Cardiac muscle cell (in vitro differentiated cells and primary cell): ENCODE data around the gene OSTN. TPM values are rescaled to one million over a fixed set of nuclear protein-coding genes. Genes with fewer than 3 reads are reported as not detected.
"Not testable (repeated sequence)": the region's sequence is repeated elsewhere in the genome, so short reads cannot be mapped to it uniquely, and the experiment has no call there.

Experiments
- DNase-seq, 2 donors: peaks; one replicate each; pipeline versions ENCODE4 v3.0.0 to v3.0.0-alpha.2; 2010 to 2017; ENCODE audit warnings: low read depth in 1 of 2, low spot score in 1 of 2
- H3K27ac ChIP-seq: fragments of 200-600 bp; sonication (generic); 2 replicates; pipeline ENCODE4 v1.5.1; 2016
- H3K27me3 ChIP-seq: fragments of 200-600 bp; sonication (generic); 2 replicates; pipeline ENCODE4 v1.6.0; 2016; ENCODE audit warnings: control low read depth
- H3K36me3 ChIP-seq: fragments of 200-600 bp; sonication (generic); 2 replicates; pipeline ENCODE4 v1.5.1; 2016; ENCODE audit warnings: control low read depth
- H3K4me1 ChIP-seq: fragments of 200-600 bp; sonication (generic); 2 replicates; pipeline ENCODE4 v1.8.1; 2017; ENCODE audit warnings: low read depth, mild to moderate bottlenecking, mixed run types
- H3K4me3 ChIP-seq: fragments of 200-600 bp; sonication (generic); 2 replicates; pipeline ENCODE4 v1.5.1; 2016; ENCODE audit warnings: mild to moderate bottlenecking
- H3K9me3 ChIP-seq: fragments of 200-600 bp; sonication (generic); 2 replicates; pipeline ENCODE4 v1.5.1; 2017; ENCODE audit warnings: low read depth, mild to moderate bottlenecking, control low read depth
- CTCF ChIP-seq: IDR thresholded peaks from 2 replicates; pipeline ENCODE4 v1.5.1; 2012; ENCODE audit warnings: low read depth, mild to moderate bottlenecking, low read length
- polyA plus RNA-seq: library from polyadenylated mRNA; unstranded; fragments of >200 nt; fragmentation: Nextera tagmentation; extraction: Ambion mirVana; gene quantifications from 2 replicates; pipeline ENCODE4 v1.2.1, GENCODE V29; 2016
- total RNA-seq: library from RNA; depleted of rRNA; stranded (reverse); fragments of >200 nt; gene quantifications from 2 replicates; pipeline ENCODE4 v1.2.3, GENCODE V29; 2016

The OSTN gene
- total and polyA plus RNA-seq, 2 experiments from 2014 or later = 0.06 TPM; not detected in 1

DNA sequence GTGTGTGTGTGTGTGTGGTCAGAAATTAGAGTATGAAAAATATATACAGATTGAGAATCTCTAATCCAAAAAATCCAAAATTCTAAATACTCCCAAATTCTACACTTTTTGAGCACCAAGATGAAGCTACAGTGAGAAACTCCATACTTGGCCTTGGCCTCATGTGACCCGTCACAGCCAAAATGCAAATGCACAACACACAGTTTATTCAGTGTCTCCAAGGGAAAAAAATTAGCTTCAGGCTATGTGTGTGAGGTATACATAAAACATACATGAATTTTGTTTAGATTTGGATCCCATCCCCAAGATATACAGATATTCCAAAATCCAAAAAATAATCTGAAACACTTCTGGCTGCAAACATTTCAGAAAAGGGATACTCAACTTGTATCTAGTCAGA, 33.2 kb upstream of the OSTN start:
- DNase-seq = no peak
- no peaks in the 10 kb centered on the region for H3K9me3 ChIP-seq
- H3K36me3 ChIP-seq = no peaks in the 10 kb centered on the region
- no peak overlapping the region for H3K27ac ChIP-seq
- H3K4me1 ChIP-seq = peaks cover 7% of the 10 kb centered on the region
- no peak overlapping the region for H3K4me3 ChIP-seq
- no peaks in the 10 kb centered on the region for H3K27me3 ChIP-seq
- TF ChIP-seq CTCF = no peak

- Histone ChIP-seq H3K9me3 (no peaks in the 10 kb centered on the region), H3K36me3 (no peaks in the 10 kb centered on the region), H3K27ac (no peak overlapping the region), H3K4me3 (no peak overlapping the region), H3K4me1 (peaks cover 7% of the 10 kb centered on the region), H3K27me3 (no peaks in the 10 kb centered on the region)
- TF ChIP-seq CTCF = no peak
- DNase-seq = no peak
Measured at GRCh38 chr3:191166368-191166767, 32.7 kb upstream of the OSTN start.

DNA sequence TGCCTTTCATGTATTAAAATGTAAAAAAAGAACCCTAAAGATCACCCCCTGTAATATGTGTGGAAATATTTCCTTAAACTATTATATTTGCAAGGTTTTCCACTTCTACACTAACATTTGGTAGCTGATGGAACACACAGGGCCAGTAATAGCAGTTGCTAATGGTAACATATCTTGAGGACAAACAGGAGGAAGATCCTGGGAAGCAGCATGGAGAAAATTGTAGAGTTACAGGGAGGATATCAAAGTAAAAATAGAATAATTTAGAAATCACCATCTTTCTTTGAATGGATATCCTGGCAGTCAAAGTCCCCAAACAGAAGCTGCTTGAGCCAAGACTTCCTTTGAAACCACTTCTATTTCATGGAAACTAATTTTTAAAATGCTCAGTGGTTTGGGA, 29.5 kb upstream of the OSTN start:
- no peaks in the 10 kb centered on the region for H3K27me3 ChIP-seq
- no peaks in the 10 kb centered on the region for H3K9me3 ChIP-seq
- no peaks in the 10 kb centered on the region for H3K36me3 ChIP-seq
- H3K4me1 ChIP-seq = peaks cover 7% of the 10 kb centered on the region
- no peak for DNase-seq
- no peak overlapping the region for H3K4me3 ChIP-seq
- H3K27ac ChIP-seq = no peak overlapping the region
- no peak for TF ChIP-seq CTCF

- Histone ChIP-seq H3K4me1 (peaks cover 7% of the 10 kb centered on the region), H3K27me3 (no peaks in the 10 kb centered on the region), H3K9me3 (no peaks in the 10 kb centered on the region), H3K36me3 (no peaks in the 10 kb centered on the region), H3K27ac (no peak overlapping the region), H3K4me3 (no peak overlapping the region)
- no peak for TF ChIP-seq CTCF
- DNase-seq = no peak
Measured at GRCh38 chr3:191170097-191170496, 28.9 kb upstream of the OSTN start.

DNA sequence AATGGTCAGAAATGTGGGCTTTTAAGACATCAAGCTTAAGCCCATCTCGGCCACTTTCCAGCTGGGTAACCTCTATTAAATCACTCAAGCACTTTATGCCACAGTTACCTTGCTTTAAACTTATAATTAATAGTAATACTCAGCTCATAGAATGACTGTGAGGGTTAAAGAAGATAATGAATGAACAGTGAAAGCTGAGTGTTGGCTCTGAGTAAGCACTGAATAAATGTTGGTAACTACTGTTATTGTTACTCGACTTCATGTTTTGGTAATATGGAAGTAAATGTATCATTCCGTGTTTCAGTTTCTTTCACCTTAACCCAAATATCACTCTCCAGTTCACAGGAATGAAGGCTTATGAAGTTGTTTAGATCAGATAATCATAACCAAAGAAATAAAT, 23.9 kb upstream of the OSTN start:
- H3K27ac ChIP-seq = no peak overlapping the region
- DNase-seq = no peak
- H3K9me3 ChIP-seq = no peaks in the 10 kb centered on the region
- H3K4me3 ChIP-seq = no peak overlapping the region
- no peaks in the 10 kb centered on the region for H3K27me3 ChIP-seq
- no peaks in the 10 kb centered on the region for H3K36me3 ChIP-seq
- no peak for TF ChIP-seq CTCF
- H3K4me1 ChIP-seq = peaks cover 2% of the 10 kb centered on the region

- Histone ChIP-seq H3K4me3 (no peak overlapping the region), H3K36me3 (no peaks in the 10 kb centered on the region), H3K4me1 (no peaks in the 10 kb centered on the region), H3K27ac (no peak overlapping the region), H3K27me3 (no peaks in the 10 kb centered on the region), H3K9me3 (no peaks in the 10 kb centered on the region)
- TF ChIP-seq CTCF = no peak
- DNase-seq = no peak
Measured at GRCh38 chr3:191176038-191176785, 22.8 kb upstream of the OSTN start.

- H3K4me1 ChIP-seq, H3K9me3 ChIP-seq, DNase-seq, H3K27ac ChIP-seq, H3K27me3 ChIP-seq, H3K4me3 ChIP-seq, H3K36me3 ChIP-seq: not testable (repeated sequence)
Measured at GRCh38 chr3:191185382-191185781, 13.7 kb upstream of the OSTN start.

- H3K27me3 ChIP-seq, H3K4me1 ChIP-seq, H3K36me3 ChIP-seq, H3K27ac ChIP-seq, H3K4me3 ChIP-seq, DNase-seq, H3K9me3 ChIP-seq: not testable (repeated sequence)
Measured at GRCh38 chr3:191188246-191188645, 10.8 kb upstream of the OSTN start.
